ENCODE measurements around the gene NIBAN1.

DNA sequence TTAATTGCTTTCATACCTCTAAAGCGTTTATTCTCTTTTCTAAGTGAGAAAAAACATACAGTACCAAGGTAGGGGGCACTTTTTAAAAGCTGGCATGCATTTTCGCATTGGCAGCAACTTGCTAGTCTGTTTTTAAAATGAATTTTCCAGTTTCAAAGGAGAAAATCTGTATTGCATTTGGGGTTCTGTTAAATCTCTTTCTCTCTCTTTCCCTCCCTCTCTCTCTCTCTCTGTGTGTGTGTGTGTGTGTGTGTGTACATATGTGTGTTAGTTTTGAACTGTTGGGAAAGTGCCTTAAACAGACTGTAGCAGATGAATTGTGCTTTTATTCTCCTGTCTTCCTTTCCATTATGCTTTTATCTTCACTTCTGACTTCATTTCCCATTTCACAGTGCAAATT lies 7.3 kb downstream of the NIBAN1 start:
- no peak for TF ChIP-seq EP300 (IDR thresholded peaks at IDR 0.05)
- TF ChIP-seq, protein P1, sequence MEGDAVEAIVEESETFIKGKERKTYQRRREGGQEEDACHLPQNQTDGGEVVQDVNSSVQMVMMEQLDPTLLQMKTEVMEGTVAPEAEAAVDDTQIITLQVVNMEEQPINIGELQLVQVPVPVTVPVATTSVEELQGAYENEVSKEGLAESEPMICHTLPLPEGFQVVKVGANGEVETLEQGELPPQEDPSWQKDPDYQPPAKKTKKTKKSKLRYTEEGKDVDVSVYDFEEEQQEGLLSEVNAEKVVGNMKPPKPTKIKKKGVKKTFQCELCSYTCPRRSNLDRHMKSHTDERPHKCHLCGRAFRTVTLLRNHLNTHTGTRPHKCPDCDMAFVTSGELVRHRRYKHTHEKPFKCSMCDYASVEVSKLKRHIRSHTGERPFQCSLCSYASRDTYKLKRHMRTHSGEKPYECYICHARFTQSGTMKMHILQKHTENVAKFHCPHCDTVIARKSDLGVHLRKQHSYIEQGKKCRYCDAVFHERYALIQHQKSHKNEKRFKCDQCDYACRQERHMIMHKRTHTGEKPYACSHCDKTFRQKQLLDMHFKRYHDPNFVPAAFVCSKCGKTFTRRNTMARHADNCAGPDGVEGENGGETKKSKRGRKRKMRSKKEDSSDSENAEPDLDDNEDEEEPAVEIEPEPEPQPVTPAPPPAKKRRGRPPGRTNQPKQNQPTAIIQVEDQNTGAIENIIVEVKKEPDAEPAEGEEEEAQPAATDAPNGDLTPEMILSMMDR (IDR thresholded peaks at IDR 0.05): no peak
- TF ChIP-seq POLR2A (IDR thresholded peaks at IDR 0.05): no peak
